Ishikawa (cell line): ENCODE measurements around the gene MLF1.

ENCODE experiments used
- CEBPB ChIP-seq: IDR thresholded peaks from 2 replicates; pipeline ENCODE4 v1.6.1; 2012
- CREB1 ChIP-seq: IDR thresholded peaks from 2 replicates; pipeline ENCODE4 v1.6.1; 2012; ENCODE audit warnings: low read depth
- EP300 ChIP-seq: IDR thresholded peaks from 2 replicates; pipeline ENCODE4 v1.6.1; 2012; ENCODE audit warnings: borderline replicate concordance
- TAF1 ChIP-seq: IDR thresholded peaks from 2 replicates; pipeline ENCODE4 v1.6.1; 2012; ENCODE audit warnings: low read depth, mild to moderate bottlenecking
- YY1 ChIP-seq: IDR thresholded peaks from 2 replicates; pipeline ENCODE4 v1.6.1; 2012; ENCODE audit warnings: low read depth
- TF ChIP-seq, protein P1 (sequence below): IDR thresholded peaks from 2 replicates; pipeline ENCODE4 v1.6.1; 2012
- TF ChIP-seq, protein P2 (sequence below): IDR thresholded peaks from 2 replicates; pipeline ENCODE4 v1.6.1; 2012

DNA sequence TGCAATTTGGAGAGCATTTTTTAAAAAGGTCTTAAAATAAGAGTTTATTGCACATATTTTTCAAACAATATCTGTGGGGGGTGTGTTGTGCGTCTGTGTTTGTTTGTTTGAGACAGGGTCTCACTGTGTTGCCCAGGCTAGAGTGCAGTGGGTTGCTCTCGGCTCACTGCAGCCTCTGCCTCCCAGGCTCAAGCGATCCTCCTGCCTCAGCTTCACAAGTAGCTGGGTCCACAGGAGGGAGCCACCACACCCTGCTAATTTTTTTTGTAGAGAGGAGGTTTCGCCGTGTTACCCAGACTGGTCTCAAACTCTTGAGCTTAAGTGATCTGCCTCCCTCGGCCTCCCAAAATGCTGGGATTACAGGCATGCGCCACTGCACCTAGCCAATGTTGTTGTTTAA is 2.7 kb downstream of the MLF1 start:
- TF ChIP-seq EP300: no peak
- TF ChIP-seq, protein P1, sequence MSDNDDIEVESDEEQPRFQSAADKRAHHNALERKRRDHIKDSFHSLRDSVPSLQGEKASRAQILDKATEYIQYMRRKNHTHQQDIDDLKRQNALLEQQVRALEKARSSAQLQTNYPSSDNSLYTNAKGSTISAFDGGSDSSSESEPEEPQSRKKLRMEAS: no peak
- TF ChIP-seq CEBPB: no peak
- no peak for TF ChIP-seq YY1
- TF ChIP-seq, protein P2, sequence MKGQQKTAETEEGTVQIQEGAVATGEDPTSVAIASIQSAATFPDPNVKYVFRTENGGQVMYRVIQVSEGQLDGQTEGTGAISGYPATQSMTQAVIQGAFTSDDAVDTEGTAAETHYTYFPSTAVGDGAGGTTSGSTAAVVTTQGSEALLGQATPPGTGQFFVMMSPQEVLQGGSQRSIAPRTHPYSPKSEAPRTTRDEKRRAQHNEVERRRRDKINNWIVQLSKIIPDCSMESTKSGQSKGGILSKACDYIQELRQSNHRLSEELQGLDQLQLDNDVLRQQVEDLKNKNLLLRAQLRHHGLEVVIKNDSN: no peak
- TF ChIP-seq TAF1: no peak
- no peak for TF ChIP-seq CREB1
